Esophagus muscularis mucosa (tissue), 4 donors: ENCODE data around the gene FRAS1. TPM values are rescaled to one million over a fixed set of nuclear protein-coding genes. Genes with fewer than 3 reads are reported as not detected.

Source experiments
- DNase-seq: peaks from one replicate; pipeline ENCODE4 v3.0.0-alpha.2; 2017; ENCODE audit errors: extremely low spot score
- H3K27ac ChIP-seq, 4 donors: fragments of 200-600 bp; sonication (generic); replicated peaks in 1 of 4; 1 replicate in 3 of 4; 2 replicates in 1 of 4; pipeline ENCODE4 v1.5.1; 2016 to 2019; ENCODE audit warnings: mild to moderate bottlenecking in 1 of 4
- H3K27me3 ChIP-seq, 4 donors: fragments of 200-600 bp; sonication (generic); one replicate each; pipeline versions ENCODE4 v1.5.1 to v1.6.0; 2016 to 2019
- H3K36me3 ChIP-seq, 4 donors: fragments of 200-600 bp; sonication (generic); one replicate each; pipeline ENCODE4 v1.5.1; 2016 to 2019
- H3K4me1 ChIP-seq, 4 donors: fragments of 200-600 bp; sonication (generic); one replicate each; pipeline ENCODE4 v1.5.1; 2016 to 2019
- H3K4me3 ChIP-seq, 4 donors: fragments of 200-600 bp; sonication (generic); 1 replicate in 2 of 4; 2 replicates in 2 of 4; pipeline ENCODE4 v1.5.1; 2016 to 2019; ENCODE audit warnings: mild to moderate bottlenecking in 4 of 4, moderate library complexity in 1 of 4
- H3K9me3 ChIP-seq, 4 donors: fragments of 200-600 bp; sonication (generic); 1 replicate in 3 of 4; 2 replicates in 1 of 4; pipeline ENCODE4 v1.5.1; 2016 to 2019
- EP300 ChIP-seq: sonication (generic); formaldehyde crosslinking; IDR thresholded peaks from one replicate; pipeline ENCODE4 v1.6.1; 2017; ENCODE audit warnings: antibody characterized with exemption
- POLR2A ChIP-seq: fragments of 450-650 bp; IDR thresholded peaks from one replicate; pipeline ENCODE4 v1.6.1; 2017; ENCODE audit warnings: antibody characterized with exemption, moderate library complexity, mild to moderate bottlenecking, low read depth
- POLR2AphosphoS5 ChIP-seq, 2 donors: sonication (generic); formaldehyde crosslinking; IDR thresholded peaks; one replicate each; pipeline ENCODE4 v1.6.1; 2017; ENCODE audit warnings: antibody characterized with exemption in 2 of 2
- WGBS: methylation state at CpG from one replicate; pipeline ENCODE4 v1.1.5; 2018; 5-methylcytosine and 5-hydroxymethylcytosine counted together
- intact Hi-C: fragments of 100-400 bp; cut with DNase I; formaldehyde crosslinking; loops from one replicate; pipeline ENCODE4 v1.15.1; 2023
- total RNA-seq, 4 donors: library from RNA; depleted of rRNA; stranded (reverse); fragments of >200 nt; gene quantifications; one replicate each; pipeline versions ENCODE4 v1.1.0 to v1.2.1, GENCODE V29; 2016
- TF ChIP-seq, protein P1 (sequence below), 3 experiments: fragments of 200-600 bp in 2 of 3; fragments of 450-650 bp in 1 of 3; sonication (generic) in 2 of 3; IDR thresholded peaks; one replicate each; pipeline ENCODE4 v1.5.1; 2017 to 2019; ENCODE audit warnings: antibody characterized with exemption in 3 of 3, mild to moderate bottlenecking in 2 of 3, moderate library complexity in 1 of 3

FRAS1 gene
- total RNA-seq, 4 donors from 2014 or later: 5.3 to 8.7 (median 5.7) TPM

DNA sequence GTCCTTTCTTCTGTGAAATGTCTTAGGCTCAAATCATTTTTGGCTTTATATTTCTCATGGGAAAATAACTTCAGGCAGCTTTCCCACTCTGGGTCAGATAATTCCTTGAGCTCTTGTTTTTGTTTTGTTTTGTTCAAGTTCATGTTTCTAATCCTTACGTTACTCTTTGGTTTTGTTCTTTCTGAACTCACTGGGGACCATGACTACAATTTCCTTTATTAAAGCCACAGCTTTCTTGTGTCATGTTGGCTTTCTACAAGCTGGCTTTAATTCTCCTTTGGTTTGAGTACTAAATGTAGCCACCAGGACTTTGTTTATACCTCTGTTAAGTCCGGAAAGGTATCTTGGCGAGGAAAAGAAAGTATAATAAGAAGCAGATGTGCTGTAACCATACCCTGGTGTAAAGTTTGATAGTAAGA is 463.7 kb downstream of the FRAS1 start:
- Histone ChIP-seq H3K27me3 (no peaks in the 10 kb centered on the region), H3K4me3 (no peak overlapping the region), H3K27ac (peak overlapping the region in 1 of 4 donors; percentile 2), H3K9me3 (no peaks in the 10 kb centered on the region), H3K36me3 (no peaks in the 10 kb centered on the region), H3K4me1 (peaks cover 0 to 14% (median 4%) of the 10 kb centered on the region in 4 donors)
- intact Hi-C loops: no loop called here
- no peak for DNase-seq
- TF ChIP-seq POLR2AphosphoS5 (IDR thresholded peaks at IDR 0.05): no peak
- TF ChIP-seq, protein P1, sequence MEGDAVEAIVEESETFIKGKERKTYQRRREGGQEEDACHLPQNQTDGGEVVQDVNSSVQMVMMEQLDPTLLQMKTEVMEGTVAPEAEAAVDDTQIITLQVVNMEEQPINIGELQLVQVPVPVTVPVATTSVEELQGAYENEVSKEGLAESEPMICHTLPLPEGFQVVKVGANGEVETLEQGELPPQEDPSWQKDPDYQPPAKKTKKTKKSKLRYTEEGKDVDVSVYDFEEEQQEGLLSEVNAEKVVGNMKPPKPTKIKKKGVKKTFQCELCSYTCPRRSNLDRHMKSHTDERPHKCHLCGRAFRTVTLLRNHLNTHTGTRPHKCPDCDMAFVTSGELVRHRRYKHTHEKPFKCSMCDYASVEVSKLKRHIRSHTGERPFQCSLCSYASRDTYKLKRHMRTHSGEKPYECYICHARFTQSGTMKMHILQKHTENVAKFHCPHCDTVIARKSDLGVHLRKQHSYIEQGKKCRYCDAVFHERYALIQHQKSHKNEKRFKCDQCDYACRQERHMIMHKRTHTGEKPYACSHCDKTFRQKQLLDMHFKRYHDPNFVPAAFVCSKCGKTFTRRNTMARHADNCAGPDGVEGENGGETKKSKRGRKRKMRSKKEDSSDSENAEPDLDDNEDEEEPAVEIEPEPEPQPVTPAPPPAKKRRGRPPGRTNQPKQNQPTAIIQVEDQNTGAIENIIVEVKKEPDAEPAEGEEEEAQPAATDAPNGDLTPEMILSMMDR (IDR thresholded peaks at IDR 0.05): no peak
- TF ChIP-seq POLR2A: no peak
- no peak for TF ChIP-seq EP300
- WGBS: 20% methylated on average over 3 of the region's 3 CpGs

DNA sequence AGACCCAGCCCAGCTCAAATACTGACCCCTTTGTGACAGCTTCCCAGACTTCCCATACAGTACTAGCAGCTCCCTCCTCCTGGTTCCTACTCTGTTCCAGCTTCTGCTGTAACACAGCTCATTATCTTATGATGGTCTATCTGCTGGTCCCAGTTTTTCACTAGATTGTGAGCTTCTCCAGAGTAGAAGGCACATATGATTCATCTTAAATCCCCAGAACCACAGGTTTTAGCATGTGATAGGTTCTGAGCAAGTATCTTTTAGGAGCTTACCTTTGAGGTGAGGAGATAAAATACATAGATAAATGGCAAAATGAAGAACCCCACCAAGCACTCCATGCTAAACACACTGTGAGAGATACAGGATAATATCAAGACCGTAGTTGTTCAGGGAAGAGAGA is 466.9 kb downstream of the FRAS1 start:
- Histone ChIP-seq H3K4me1 (peaks cover 0 to 14% (median 4%) of the 10 kb centered on the region in 4 donors), H3K27ac (no peak overlapping the region), H3K4me3 (no peak overlapping the region), H3K9me3 (no peaks in the 10 kb centered on the region), H3K36me3 (no peaks in the 10 kb centered on the region), H3K27me3 (no peaks in the 10 kb centered on the region)
- no peak for DNase-seq
- WGBS: 53% methylated on average over 1 of the region's 1 CpG
- intact Hi-C loops: no loop called here
- TF ChIP-seq POLR2AphosphoS5 (IDR thresholded peaks at IDR 0.05) (no peak), POLR2A (no peak), EP300 (no peak)
- TF ChIP-seq, protein P1 (IDR thresholded peaks at IDR 0.05): no peak

DNA sequence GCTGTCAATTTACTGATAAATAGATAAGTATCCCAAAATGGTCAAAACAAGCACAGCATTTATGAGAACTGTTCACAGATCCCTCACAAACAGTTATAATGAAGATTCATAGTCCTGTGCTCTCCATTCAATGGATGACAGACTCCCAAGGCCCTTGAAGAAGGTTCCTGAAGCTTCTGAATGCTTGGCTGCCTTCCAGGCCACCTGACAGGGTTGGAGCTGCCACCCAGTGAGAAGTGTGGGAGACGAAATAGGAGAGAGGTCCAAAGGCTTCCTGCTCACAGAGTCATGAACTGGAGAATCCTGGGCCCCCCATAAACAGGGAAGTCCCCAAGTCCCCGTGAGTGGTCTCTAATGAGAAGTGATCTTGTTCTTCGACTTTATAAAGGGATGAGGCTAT is 468.4 kb downstream of the FRAS1 start:
- Histone ChIP-seq H3K4me3 (no peak overlapping the region), H3K4me1 (peaks cover 0 to 10% (median 4%) of the 10 kb centered on the region in 4 donors), H3K27me3 (no peaks in the 10 kb centered on the region), H3K9me3 (no peaks in the 10 kb centered on the region), H3K27ac (no peak overlapping the region), H3K36me3 (no peaks in the 10 kb centered on the region)
- DNase-seq: no peak
- 74% methylated on average over 3 of the region's 3 CpGs for WGBS
- TF ChIP-seq POLR2AphosphoS5 (IDR thresholded peaks at IDR 0.05): no peak
- TF ChIP-seq POLR2A: no peak
- TF ChIP-seq, protein P1 (IDR thresholded peaks at IDR 0.05): no peak
- TF ChIP-seq EP300: no peak
- intact Hi-C loops: no loop called here

DNA sequence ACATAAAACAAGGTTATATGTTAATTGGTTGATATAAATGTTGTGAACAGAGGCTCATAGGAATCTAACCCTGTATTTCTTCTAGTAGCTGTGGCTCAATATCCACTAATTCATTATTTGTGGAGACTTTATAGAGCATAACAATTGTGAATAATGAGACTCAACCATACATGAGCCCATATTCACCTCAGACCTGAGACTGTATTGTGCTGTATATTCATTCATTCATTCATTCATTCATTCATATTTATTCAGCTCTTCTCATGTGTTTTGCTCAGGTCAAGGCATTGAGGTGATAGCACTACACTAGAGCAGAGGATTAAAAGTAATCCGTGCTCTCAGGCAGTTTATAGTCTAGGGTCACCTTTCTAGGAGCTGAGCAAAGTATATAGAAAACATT is 470.0 kb downstream of the FRAS1 start:
- Histone ChIP-seq H3K4me3 (no peak overlapping the region), H3K9me3 (no peaks in the 10 kb centered on the region), H3K27ac (no peak overlapping the region), H3K27me3 (no peaks in the 10 kb centered on the region), H3K4me1 (no peaks in the 10 kb centered on the region), H3K36me3 (no peaks in the 10 kb centered on the region)
- no peak for DNase-seq
- WGBS: 95% methylated on average over 1 of the region's 1 CpG
- TF ChIP-seq, protein P1 (IDR thresholded peaks at IDR 0.05): no peak
- TF ChIP-seq POLR2A (no peak), POLR2AphosphoS5 (IDR thresholded peaks at IDR 0.05) (no peak), EP300 (no peak)
- intact Hi-C loops: no loop called here

DNA sequence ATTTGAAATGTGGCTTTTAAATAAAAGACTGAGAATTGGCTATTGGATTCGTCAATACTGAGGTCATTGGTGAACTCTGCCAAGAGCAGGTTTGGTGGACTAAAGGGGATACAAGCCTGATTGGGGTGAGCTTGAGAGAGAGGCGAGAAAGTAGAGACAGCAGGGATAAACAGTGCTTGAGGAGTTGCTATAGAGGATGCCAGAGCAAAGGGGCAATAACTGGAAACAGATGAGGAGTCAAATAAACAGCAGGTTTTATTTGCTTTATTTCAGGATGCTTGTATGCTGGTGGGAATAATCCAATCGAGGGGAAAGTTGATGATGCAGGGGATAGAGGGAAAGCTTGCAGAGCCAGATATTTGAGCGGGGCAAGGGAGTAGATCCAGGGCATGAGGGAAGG is 470.4 kb downstream of the FRAS1 start:
- H3K9me3 ChIP-seq: no peaks in the 10 kb centered on the region
- TF ChIP-seq POLR2A: no peak
- TF ChIP-seq, protein P1 (IDR thresholded peaks at IDR 0.05): no peak
- no peak for TF ChIP-seq EP300
- TF ChIP-seq POLR2AphosphoS5 (IDR thresholded peaks at IDR 0.05): no peak
- 87% methylated on average over 4 of the region's 4 CpGs for WGBS
- no peak overlapping the region for H3K4me3 ChIP-seq
- H3K36me3 ChIP-seq: no peaks in the 10 kb centered on the region
- DNase-seq: no peak
- intact Hi-C loops: no loop called here
- no peaks in the 10 kb centered on the region for H3K27me3 ChIP-seq
- H3K27ac ChIP-seq: no peak overlapping the region
- H3K4me1 ChIP-seq: no peaks in the 10 kb centered on the region
